Epithelial cell of proximal tubule (primary cell): ENCODE data around the gene SGCG. TPM values are rescaled to one million over a fixed set of nuclear protein-coding genes. Genes with fewer than 3 reads are reported as not detected.

Experiments used
- DNase-seq: peaks from one replicate; pipeline ENCODE4 v3.0.0-alpha.2; 2011; ENCODE audit warnings: low read depth
- H3K4me3 ChIP-seq: 2 replicates; pipeline ENCODE4 v1.5.1; 2011; ENCODE audit warnings: low read depth, mild to moderate bottlenecking, low read length
- CTCF ChIP-seq: conservative IDR thresholded peaks from 2 replicates; pipeline ENCODE4 v1.5.1; 2012; ENCODE audit warnings: low read depth, mild to moderate bottlenecking, low read length
- total RNA-seq: library from RNA; depleted of rRNA; stranded (reverse); fragments of >200 nt; gene quantifications from 2 replicates; pipeline ENCODE4 v1.2.3, GENCODE V29; 2015

SGCG gene
- total RNA-seq, 1 donor from 2014 or later = not detected

GRCh38 chr13:23161481-23161825, 19.3 kb upstream of the SGCG start:
- H3K4me3 ChIP-seq = no peak overlapping the region
- no peak for TF ChIP-seq CTCF
- DNase-seq = no peak

- no peak for TF ChIP-seq CTCF
- no peak overlapping the region for H3K4me3 ChIP-seq
- no peak for DNase-seq
Measured at GRCh38 chr13:23175920-23176319, 4.9 kb upstream of the SGCG start.

GRCh38 chr13:23182142-23182541, 1.4 kb downstream of the SGCG start:
- no peak for DNase-seq
- H3K4me3 ChIP-seq = no peak overlapping the region
- no peak for TF ChIP-seq CTCF

GRCh38 chr13:23183292-23183691, 2.5 kb downstream of the SGCG start:
- no peak for TF ChIP-seq CTCF

GRCh38 chr13:23185542-23185941, 4.8 kb downstream of the SGCG start:
- H3K4me3 ChIP-seq = no peak overlapping the region
- DNase-seq = no peak
- no peak for TF ChIP-seq CTCF

More at GRCh38 chr13:23183292-23183691, 2.5 kb downstream of the SGCG start:
- DNase-seq = no peak
- no peak overlapping the region for H3K4me3 ChIP-seq

- no peak for TF ChIP-seq CTCF
- DNase-seq = no peak
- H3K4me3 ChIP-seq = no peak overlapping the region
Measured at GRCh38 chr13:23201870-23202269, 21.1 kb downstream of the SGCG start.

- H3K4me3 ChIP-seq = no peak overlapping the region
- TF ChIP-seq CTCF = no peak
- no peak for DNase-seq
Measured at GRCh38 chr13:23202383-23202782, 21.6 kb downstream of the SGCG start.
